Measurements from ENCODE around the gene RIC8B.

GRCh38 chr12:106791531-106791930, 17.0 kb downstream of the RIC8B start:
- no peak for TF ChIP-seq CTCF (IDR thresholded peaks at IDR 0.05; ENCODE audit: low read depth, low read length, poor library complexity, severe bottlenecking)
- TF ChIP-seq EZH2phosphoT487 (IDR thresholded peaks at IDR 0.05; ENCODE audit: borderline replicate concordance, low read length) = no peak
